GM10266 (cell line): Measurements from ENCODE around the gene FAM3D.

Experiments
- DNase-seq: peaks from one replicate; pipeline ENCODE4 v3.0.0; 2012; ENCODE audit errors: extremely low spot score
- TF ChIP-seq, protein P1 (sequence below): IDR thresholded peaks from 2 replicates; pipeline ENCODE4 v1.5.1; 2012; ENCODE audit warnings: mild to moderate bottlenecking, low read depth; ENCODE audit not compliant: control insufficient read depth, insufficient read depth; ENCODE audit errors: missing control alignments

The FAM3D gene

DNA sequence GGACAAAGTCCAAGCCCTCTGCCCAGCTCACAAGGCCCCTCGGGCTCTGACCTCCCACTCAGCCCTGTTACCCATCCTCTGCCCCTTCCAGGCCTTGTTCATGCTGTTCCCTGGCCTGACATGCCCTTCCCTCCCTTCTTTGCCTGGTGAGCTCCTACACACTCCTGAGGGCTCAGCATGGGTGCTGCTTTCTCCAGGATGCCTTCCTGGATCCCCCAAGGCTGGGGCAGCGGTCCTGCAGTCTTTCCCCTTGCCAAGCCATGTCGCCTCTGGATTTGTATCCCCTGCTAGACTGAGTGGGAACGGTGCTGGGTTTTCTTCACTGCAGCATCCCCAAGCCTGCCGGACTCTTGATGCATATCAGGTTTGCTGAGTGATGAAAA is 35.9 kb downstream of the FAM3D start:
- TF ChIP-seq, protein P1, sequence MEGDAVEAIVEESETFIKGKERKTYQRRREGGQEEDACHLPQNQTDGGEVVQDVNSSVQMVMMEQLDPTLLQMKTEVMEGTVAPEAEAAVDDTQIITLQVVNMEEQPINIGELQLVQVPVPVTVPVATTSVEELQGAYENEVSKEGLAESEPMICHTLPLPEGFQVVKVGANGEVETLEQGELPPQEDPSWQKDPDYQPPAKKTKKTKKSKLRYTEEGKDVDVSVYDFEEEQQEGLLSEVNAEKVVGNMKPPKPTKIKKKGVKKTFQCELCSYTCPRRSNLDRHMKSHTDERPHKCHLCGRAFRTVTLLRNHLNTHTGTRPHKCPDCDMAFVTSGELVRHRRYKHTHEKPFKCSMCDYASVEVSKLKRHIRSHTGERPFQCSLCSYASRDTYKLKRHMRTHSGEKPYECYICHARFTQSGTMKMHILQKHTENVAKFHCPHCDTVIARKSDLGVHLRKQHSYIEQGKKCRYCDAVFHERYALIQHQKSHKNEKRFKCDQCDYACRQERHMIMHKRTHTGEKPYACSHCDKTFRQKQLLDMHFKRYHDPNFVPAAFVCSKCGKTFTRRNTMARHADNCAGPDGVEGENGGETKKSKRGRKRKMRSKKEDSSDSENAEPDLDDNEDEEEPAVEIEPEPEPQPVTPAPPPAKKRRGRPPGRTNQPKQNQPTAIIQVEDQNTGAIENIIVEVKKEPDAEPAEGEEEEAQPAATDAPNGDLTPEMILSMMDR, result no peak

DNA sequence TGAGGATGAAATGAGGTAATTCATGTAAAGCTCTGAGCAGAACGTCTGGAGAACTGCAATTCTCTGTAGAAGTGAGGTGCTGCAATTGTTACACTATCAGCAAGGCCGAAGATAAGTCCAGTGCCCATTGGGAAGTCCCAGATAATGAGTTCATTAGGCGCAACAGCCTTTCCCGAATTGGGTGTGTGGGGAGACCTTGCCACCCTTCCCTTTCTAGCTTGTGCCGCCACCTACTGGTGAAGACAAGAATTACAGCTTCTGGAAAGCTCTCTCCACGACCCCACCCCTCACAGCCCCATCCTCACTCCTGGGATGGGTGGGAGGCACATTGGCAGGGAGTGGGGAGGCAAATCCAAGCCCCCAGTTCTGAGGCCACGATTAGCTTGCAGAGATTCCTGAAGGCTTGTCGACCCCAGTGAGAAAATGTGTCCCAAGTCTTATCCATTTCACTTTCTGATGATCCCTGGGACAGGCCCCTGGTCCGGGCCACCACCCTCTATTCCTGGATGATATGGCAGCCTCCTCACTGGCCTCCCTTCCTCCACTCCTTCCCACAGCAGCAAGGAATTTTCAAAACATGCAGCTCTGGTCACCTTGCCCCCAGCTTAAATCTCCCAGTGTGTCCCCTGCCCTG is 36.4 kb downstream of the FAM3D start:
- TF ChIP-seq, protein P1, result peak; percentile 89
- peak; percentile 66 for DNase-seq

More for the DNA sequence above, 35.9 kb downstream of the FAM3D start:
- DNase-seq, result no peak

DNA sequence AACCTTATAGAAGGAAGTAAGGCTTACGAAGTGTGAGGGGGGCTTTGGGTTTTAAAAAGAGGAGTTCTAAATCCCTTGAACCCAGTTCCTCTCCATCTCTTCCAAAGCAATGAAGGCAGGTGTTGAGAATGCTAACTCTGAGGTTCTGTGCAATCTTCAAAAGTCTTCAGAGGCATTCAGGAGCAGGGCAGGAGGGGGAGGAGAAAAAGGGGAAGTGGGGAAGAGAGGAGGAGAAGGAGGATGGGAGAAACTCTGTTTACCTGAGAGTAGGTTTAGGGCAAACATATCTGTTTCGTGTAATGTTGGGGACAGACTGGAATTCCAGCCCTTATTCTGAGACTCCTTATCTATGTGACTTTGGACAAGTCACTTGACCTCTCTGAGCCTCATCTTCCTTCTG is 36.9 kb downstream of the FAM3D start:
- TF ChIP-seq, protein P1, result no peak
- DNase-seq, result no peak

DNA sequence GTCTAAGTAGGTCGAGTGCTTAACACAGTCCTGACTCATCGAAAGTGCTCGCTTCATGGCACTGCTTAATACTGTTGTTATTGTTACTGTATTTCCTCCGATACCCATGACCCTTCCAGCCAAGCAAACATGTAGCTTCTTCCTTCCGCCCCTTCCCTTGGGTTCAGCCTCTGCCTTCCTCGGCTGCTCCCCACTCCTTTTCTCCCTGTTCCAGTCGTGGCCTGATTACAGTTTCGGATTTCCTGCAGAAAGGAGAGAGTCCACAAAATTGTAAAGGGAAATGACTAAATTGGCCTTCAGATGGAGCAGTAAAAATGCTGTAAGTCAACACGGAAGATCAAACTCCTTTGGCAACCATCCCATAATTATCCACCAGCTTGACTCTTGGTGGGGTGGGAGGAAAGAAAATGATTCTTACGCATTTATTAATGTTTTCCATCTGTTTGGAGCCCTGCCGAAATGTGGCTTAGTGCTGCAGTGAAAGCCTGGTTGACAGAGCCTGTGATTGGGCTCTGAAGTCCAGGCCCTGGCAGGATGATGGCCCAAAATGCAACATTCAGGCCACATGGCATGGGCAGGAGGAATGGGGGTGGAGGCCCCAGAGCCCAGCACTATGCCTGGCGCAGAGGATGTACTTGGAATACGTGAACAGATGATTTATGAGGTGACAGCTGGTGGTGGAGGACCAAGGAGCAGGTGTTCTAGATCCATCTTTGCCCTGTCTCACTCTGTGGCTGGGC is 37.6 kb downstream of the FAM3D start:
- TF ChIP-seq, protein P1, result no peak
- no peak for DNase-seq

DNA sequence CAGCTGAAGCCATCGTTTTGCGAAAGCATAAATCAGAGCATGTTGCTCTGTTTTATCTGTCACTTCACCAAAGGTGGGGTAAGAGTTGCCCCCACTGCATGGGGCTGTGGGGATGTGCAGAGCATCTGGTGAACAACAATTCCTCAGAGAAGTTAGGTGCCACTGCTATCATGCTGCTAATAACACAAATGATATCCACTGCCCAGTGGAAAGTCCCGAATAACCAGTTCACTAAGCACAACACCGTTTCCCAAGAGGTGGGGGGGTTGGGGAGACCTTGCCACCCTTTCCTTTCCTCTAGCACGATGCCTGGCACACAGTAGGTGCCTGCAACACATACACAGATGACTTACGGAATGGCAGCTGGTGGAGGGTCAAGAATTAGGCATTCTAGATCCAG is 38.6 kb downstream of the FAM3D start:
- TF ChIP-seq, protein P1, result no peak
- DNase-seq, result no peak

DNA sequence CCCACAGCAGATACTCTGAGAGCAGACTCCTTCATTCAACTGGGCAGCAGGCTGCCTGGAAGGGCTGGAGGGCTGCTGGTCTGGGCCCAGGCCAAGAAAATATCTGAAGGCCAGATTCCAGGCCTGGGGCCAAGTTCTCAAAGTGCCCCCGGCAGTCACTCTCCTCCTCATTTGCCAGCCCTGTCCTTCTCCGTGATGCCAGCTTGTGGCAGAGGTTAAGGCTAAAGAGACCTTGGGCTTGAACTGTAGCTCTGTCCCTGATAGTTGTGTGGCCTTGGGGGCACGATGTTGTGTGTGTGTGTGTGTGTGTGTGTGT is 39.0 kb downstream of the FAM3D start:
- TF ChIP-seq, protein P1, result no peak
- no peak for DNase-seq

DNA sequence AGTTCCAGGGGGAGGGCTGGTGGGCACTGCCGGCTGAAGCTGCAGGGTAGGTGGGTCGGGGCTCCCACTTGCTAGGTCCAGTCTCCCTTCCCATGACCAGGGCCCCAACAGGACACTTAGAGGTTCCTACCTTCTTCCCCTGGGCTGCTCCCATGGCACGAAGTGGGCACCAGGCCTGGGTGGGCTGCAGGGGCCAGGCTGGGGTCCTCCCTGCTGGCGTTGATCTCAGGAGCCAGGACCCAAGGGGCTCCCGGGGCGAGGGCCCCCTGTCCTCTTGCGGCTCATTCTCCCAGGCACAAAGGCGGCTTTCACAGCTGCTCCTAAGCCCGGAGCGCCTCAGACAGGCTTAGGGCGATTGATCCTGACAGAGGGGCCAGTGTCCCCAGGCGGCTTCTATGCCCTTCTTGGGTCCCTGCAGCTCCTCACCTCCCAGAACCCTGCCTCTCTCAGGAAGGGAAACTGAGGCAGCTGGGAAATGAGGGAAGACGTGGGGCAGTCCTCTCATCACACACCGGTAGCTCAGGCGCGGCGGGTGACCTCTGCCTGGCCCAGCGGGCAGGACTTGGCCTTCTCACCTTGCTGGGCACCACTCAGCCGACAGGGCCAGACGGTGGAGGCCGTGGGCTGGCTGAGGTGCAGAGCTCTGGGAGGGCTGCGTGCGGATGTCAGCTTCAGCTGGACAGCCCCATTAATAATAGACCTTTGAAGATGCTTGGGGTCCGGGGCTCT is 39.6 kb downstream of the FAM3D start:
- DNase-seq, result no peak
- TF ChIP-seq, protein P1, result no peak
